ENCODE results near the gene OR5B21.

The OR5B21 gene

DNA sequence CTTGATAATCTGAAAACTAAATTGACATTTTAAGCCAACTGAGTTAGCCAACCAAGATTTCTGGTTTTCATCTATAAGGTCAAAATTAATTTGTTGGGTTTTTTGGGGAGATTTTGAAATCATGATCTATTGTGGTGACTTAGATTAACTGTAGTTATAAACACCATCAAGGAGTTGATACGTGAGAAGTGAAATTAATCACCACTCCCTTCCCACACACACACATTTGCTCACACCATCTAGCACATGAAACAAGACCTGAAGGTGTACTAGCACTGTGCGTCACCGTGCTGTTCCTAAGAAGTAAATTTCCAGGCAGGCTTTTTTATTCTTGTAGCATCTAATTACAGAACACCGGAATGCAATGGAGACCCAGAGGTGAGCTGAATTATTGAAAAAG is 2.1 kb downstream of the OR5B21 start:
- no peaks in the 10 kb centered on the region for H3K27me3 ChIP-seq (ENCODE audit: insufficient read depth, low read length, poor library complexity, severe bottlenecking)
- H3K4me3 ChIP-seq (ENCODE audit: low read length, poor library complexity, severe bottlenecking), result no peak overlapping the region
- no peak overlapping the region for H3K4me2 ChIP-seq (ENCODE audit: low read depth, low read length, poor library complexity, severe bottlenecking)
- H3K9me3 ChIP-seq (ENCODE audit: insufficient read depth, low read depth, low read length), result no peaks in the 10 kb centered on the region
- no peak overlapping the region for H3K9ac ChIP-seq (ENCODE audit: low read depth, low read length, poor library complexity, severe bottlenecking)
- no peak overlapping the region for H2AFZ ChIP-seq (ENCODE audit: low read length)
- H3F3A ChIP-seq (ENCODE audit: low read depth), result no peaks in the 10 kb centered on the region
- H3K4me1 ChIP-seq (ENCODE audit: insufficient read depth, low read length, poor library complexity, severe bottlenecking), result peaks cover 10% of the 10 kb centered on the region
- no peaks in the 10 kb centered on the region for H4K20me1 ChIP-seq (ENCODE audit: insufficient read depth, low read length, poor library complexity, severe bottlenecking)
- no peaks in the 10 kb centered on the region for H3K36me3 ChIP-seq (ENCODE audit: insufficient read depth, low read length)
- TF ChIP-seq, protein P1, sequence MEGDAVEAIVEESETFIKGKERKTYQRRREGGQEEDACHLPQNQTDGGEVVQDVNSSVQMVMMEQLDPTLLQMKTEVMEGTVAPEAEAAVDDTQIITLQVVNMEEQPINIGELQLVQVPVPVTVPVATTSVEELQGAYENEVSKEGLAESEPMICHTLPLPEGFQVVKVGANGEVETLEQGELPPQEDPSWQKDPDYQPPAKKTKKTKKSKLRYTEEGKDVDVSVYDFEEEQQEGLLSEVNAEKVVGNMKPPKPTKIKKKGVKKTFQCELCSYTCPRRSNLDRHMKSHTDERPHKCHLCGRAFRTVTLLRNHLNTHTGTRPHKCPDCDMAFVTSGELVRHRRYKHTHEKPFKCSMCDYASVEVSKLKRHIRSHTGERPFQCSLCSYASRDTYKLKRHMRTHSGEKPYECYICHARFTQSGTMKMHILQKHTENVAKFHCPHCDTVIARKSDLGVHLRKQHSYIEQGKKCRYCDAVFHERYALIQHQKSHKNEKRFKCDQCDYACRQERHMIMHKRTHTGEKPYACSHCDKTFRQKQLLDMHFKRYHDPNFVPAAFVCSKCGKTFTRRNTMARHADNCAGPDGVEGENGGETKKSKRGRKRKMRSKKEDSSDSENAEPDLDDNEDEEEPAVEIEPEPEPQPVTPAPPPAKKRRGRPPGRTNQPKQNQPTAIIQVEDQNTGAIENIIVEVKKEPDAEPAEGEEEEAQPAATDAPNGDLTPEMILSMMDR (conservative IDR thresholded peaks at IDR 0.05; ENCODE audit: low read length), result no peak
- no peak for TF ChIP-seq EZH2phosphoT487 (IDR thresholded peaks at IDR 0.05; ENCODE audit: borderline replicate concordance)
- H3K9me2 ChIP-seq (replicated peaks; ENCODE audit: low read depth, low read length), result no peaks in the 10 kb centered on the region
- H3K79me2 ChIP-seq (ENCODE audit: insufficient read depth, low read length), result no peaks in the 10 kb centered on the region

DNA sequence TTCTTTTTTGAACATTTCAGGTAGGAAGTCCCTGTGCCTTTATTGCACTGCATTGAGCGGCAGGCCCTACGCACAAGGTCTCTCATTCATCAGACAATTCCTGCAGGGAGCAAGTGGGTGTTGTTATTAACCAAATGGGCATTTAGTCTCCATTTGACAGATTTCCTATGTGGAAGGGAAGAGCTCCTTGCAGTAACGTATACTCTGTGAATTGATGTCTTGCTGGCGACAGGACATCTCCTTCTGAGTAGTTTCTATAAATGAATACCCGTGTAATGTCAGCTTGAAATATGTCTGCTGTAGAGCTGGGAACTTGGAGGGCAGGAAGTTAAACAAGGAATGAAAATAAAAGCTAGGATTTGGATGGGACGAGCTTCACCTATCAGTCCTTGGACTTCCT is 3.7 kb downstream of the OR5B21 start:
- no peak overlapping the region for H3K9ac ChIP-seq (ENCODE audit: low read depth, low read length, poor library complexity, severe bottlenecking)
- H3F3A ChIP-seq (ENCODE audit: low read depth), result no peaks in the 10 kb centered on the region
- no peak overlapping the region for H3K4me3 ChIP-seq (ENCODE audit: low read length, poor library complexity, severe bottlenecking)
- no peaks in the 10 kb centered on the region for H3K36me3 ChIP-seq (ENCODE audit: insufficient read depth, low read length)
- H3K4me1 ChIP-seq (ENCODE audit: insufficient read depth, low read length, poor library complexity, severe bottlenecking), result peaks cover under 1% of the 10 kb centered on the region
- H4K20me1 ChIP-seq (ENCODE audit: insufficient read depth, low read length, poor library complexity, severe bottlenecking), result no peaks in the 10 kb centered on the region
- no peak overlapping the region for H3K4me2 ChIP-seq (ENCODE audit: low read depth, low read length, poor library complexity, severe bottlenecking)
- H3K79me2 ChIP-seq (ENCODE audit: insufficient read depth, low read length), result no peaks in the 10 kb centered on the region
- TF ChIP-seq, protein P1 (conservative IDR thresholded peaks at IDR 0.05; ENCODE audit: low read length), result no peak
- no peak for TF ChIP-seq EZH2phosphoT487 (IDR thresholded peaks at IDR 0.05; ENCODE audit: borderline replicate concordance)
- H3K9me3 ChIP-seq (ENCODE audit: insufficient read depth, low read depth, low read length), result no peaks in the 10 kb centered on the region
- H3K27me3 ChIP-seq (ENCODE audit: insufficient read depth, low read length, poor library complexity, severe bottlenecking), result no peaks in the 10 kb centered on the region
- H3K9me2 ChIP-seq (replicated peaks; ENCODE audit: low read depth, low read length), result no peaks in the 10 kb centered on the region
- H2AFZ ChIP-seq (ENCODE audit: low read length), result no peak overlapping the region

DNA sequence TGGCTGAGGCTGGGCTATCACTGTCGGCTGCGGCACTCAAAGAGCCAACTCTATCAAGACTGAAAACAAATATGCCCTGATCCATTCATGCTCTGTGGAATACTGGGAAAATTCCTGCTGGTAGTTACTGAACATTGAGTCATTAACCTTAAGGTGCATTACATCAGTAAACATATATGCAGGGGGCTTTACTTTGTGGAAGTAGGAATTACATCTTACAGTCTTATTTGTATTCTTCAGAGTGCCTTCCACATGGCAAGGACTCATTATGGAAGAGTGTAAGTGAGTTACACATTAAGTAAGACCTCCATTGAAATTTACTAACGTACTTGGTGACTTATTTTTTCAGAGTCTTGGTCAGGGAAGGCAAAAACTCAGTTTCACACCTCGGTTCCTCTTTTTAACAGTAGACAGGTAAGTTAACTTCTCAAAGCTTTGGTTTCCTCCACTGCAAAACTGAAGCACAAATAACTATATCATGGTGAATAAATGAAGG is 4.5 kb downstream of the OR5B21 start:
- H3K4me2 ChIP-seq (ENCODE audit: low read depth, low read length, poor library complexity, severe bottlenecking), result no peak overlapping the region
- no peak overlapping the region for H3K4me3 ChIP-seq (ENCODE audit: low read length, poor library complexity, severe bottlenecking)
- TF ChIP-seq, protein P1 (conservative IDR thresholded peaks at IDR 0.05; ENCODE audit: low read length), result no peak
- TF ChIP-seq EZH2phosphoT487 (IDR thresholded peaks at IDR 0.05; ENCODE audit: borderline replicate concordance), result no peak
- no peaks in the 10 kb centered on the region for H3K36me3 ChIP-seq (ENCODE audit: insufficient read depth, low read length)
- no peaks in the 10 kb centered on the region for H3K79me2 ChIP-seq (ENCODE audit: insufficient read depth, low read length)
- no peaks in the 10 kb centered on the region for H3F3A ChIP-seq (ENCODE audit: low read depth)
- no peaks in the 10 kb centered on the region for H3K27me3 ChIP-seq (ENCODE audit: insufficient read depth, low read length, poor library complexity, severe bottlenecking)
- H4K20me1 ChIP-seq (ENCODE audit: insufficient read depth, low read length, poor library complexity, severe bottlenecking), result no peaks in the 10 kb centered on the region
- no peaks in the 10 kb centered on the region for H3K9me2 ChIP-seq (replicated peaks; ENCODE audit: low read depth, low read length)
- no peaks in the 10 kb centered on the region for H3K9me3 ChIP-seq (ENCODE audit: insufficient read depth, low read depth, low read length)
- no peak overlapping the region for H2AFZ ChIP-seq (ENCODE audit: low read length)
- no peak overlapping the region for H3K9ac ChIP-seq (ENCODE audit: low read depth, low read length, poor library complexity, severe bottlenecking)
- H3K4me1 ChIP-seq (ENCODE audit: insufficient read depth, low read length, poor library complexity, severe bottlenecking), result peaks cover 6% of the 10 kb centered on the region
